Activated T-cell treated with anti-CD3 and anti-CD28 coated beads, Interleukin-2, amount 50 U/mL, for 72 hours (primary cell): ENCODE results near the gene MARK4. TPM values are rescaled to one million over a fixed set of nuclear protein-coding genes. Genes with fewer than 3 reads are reported as not detected.

ENCODE experiments used
- total RNA-seq, 2 donors: library from RNA; stranded (reverse); gene quantifications; one replicate each; pipeline ENCODE4 v1.2.3, GENCODE V29; 2022

MARK4 gene
- total RNA-seq, 2 donors from 2014 or later = 25.3 to 37.9 TPM

Other genes with a start within 250 kb of the MARK4 start
- 100 to 1,000 TPM; 142 to 145 TPM for gene RELB, start 249.8 kb upstream of the MARK4 start, total RNA-seq
- 100 to 1,000 TPM; 110 to 138 TPM for gene CLASRP, start 212.2 kb upstream of the MARK4 start, total RNA-seq
- 1 to 10 TPM; 5.1 to 5.2 TPM for gene ZNF296, start 174.8 kb upstream of the MARK4 start, total RNA-seq
- gene GEMIN7, start 172.0 kb upstream of the MARK4 start, total RNA-seq = 10 to 100 TPM; 26.4 to 28.1 TPM
- 10 to 100 TPM; 11.8 to 17.3 TPM for gene PPP1R37, start 158.1 kb upstream of the MARK4 start, total RNA-seq
- gene NKPD1, start 90.3 kb upstream of the MARK4 start, total RNA-seq = under 1 TPM; 0.70 to 0.72 TPM
- 10 to 100 TPM; 48.5 to 58.5 TPM for gene TRAPPC6A, start 73.0 kb upstream of the MARK4 start, total RNA-seq
- gene BLOC1S3, start 72.5 kb upstream of the MARK4 start, total RNA-seq = 10 to 100 TPM; 16.7 to 17.7 TPM
- gene EXOC3L2, start 5.9 kb upstream of the MARK4 start, total RNA-seq = not detected
- not detected for gene CKM, start 71.6 kb downstream of the MARK4 start, total RNA-seq
- under 1 TPM; 0.22 to 0.42 TPM for gene KLC3, start 89.5 kb downstream of the MARK4 start, total RNA-seq
- 10 to 100 TPM; 20.4 to 23.2 TPM for gene ERCC2, start 119.3 kb downstream of the MARK4 start, total RNA-seq
- gene PPP1R13L, start 153.8 kb downstream of the MARK4 start, total RNA-seq = 10 to 100 TPM; 22.7 to 32.0 TPM
- 1 to 10 TPM; 3.4 to 4.9 TPM for gene POLR1G, start 155.4 kb downstream of the MARK4 start, total RNA-seq
- gene ERCC1, start 172.6 kb downstream of the MARK4 start, total RNA-seq = 10 to 100 TPM; 71.0 to 73.9 TPM
- 10 to 100 TPM; 20.3 to 24.6 TPM for gene FOSB, start 216.7 kb downstream of the MARK4 start, total RNA-seq
- gene RTN2, start 245.8 kb downstream of the MARK4 start, total RNA-seq = 1 to 10 TPM; 4.1 to 4.9 TPM
- 1 to 10 TPM; 6.7 to 6.8 TPM for gene PPM1N, start 247.2 kb downstream of the MARK4 start, total RNA-seq